K562 (cell line): Measurements from ENCODE around the gene PGGHG. TPM values are rescaled to one million over a fixed set of nuclear protein-coding genes. Genes with fewer than 3 reads are reported as not detected.

Experiments
- BCOR ChIP-seq: fragments of 450-650 bp; IDR thresholded peaks from 2 replicates; pipeline ENCODE4 v1.6.1; 2016
- CBFA2T2 ChIP-seq: fragments of 450-650 bp; conservative IDR thresholded peaks from 2 replicates; pipeline ENCODE4 v1.6.1; 2017; ENCODE audit warnings: mild to moderate bottlenecking
- EP300 ChIP-seq: IDR thresholded peaks from 2 replicates; pipeline ENCODE4 v1.6.1; 2012; ENCODE audit warnings: low read length, improper control_type of control experiment
- JUNB ChIP-seq: fragments of 450-650 bp; formaldehyde crosslinking; conservative IDR thresholded peaks from 2 replicates; pipeline ENCODE4 v1.4.0; 2020; ENCODE audit warnings: mild to moderate bottlenecking
- MEIS2 ChIP-seq: fragments of 450-650 bp; IDR thresholded peaks from 2 replicates; pipeline ENCODE4 v1.6.1; 2014; ENCODE audit warnings: mild to moderate bottlenecking; ENCODE audit not compliant: partially characterized antibody
- NFATC3 ChIP-seq: fragments of 450-650 bp; IDR thresholded peaks from 2 replicates; pipeline ENCODE4 v1.6.1; 2017; ENCODE audit warnings: mild to moderate bottlenecking
- PRMT5 ChIP-seq: sonication (generic); formaldehyde crosslinking; IDR thresholded peaks from 2 replicates; pipeline ENCODE4 v1.5.0; 2020; ENCODE audit warnings: missing genetic modification reagents
- PTBP1 ChIP-seq: fragments of 200-400 bp; formaldehyde crosslinking; IDR thresholded peaks from 2 replicates; pipeline ENCODE4 v1.6.1; 2017; ENCODE audit warnings: low read depth, low read length
- RAD51 ChIP-seq: fragments of 450-650 bp; IDR thresholded peaks from 2 replicates; pipeline ENCODE4 v1.7.1; 2016; ENCODE audit warnings: low read depth, mild to moderate bottlenecking, borderline replicate concordance
- RBM25 ChIP-seq: fragments of 200-400 bp; formaldehyde crosslinking; IDR thresholded peaks from 2 replicates; pipeline ENCODE4 v1.6.1; 2018; ENCODE audit warnings: low read length, low read depth, moderate library complexity; ENCODE audit not compliant: severe bottlenecking
- RBM39 ChIP-seq: fragments of 200-400 bp; formaldehyde crosslinking; optimal IDR thresholded peaks from 2 replicates; pipeline ENCODE3; 2018; ENCODE audit warnings: low read depth, low read length
- SRSF9 ChIP-seq: fragments of 200-400 bp; formaldehyde crosslinking; IDR thresholded peaks from 2 replicates; pipeline ENCODE4 v1.6.1; 2017; ENCODE audit warnings: low read depth, low read length, borderline replicate concordance
- STAG1 ChIP-seq: sonication (generic); formaldehyde crosslinking; IDR thresholded peaks from 2 replicates; pipeline ENCODE4 v1.5.0; 2020; ENCODE audit warnings: missing genetic modification reagents, borderline replicate concordance
- TAF15 ChIP-seq: fragments of 200-400 bp; formaldehyde crosslinking; IDR thresholded peaks from 2 replicates; pipeline ENCODE4 v1.6.1; 2017; ENCODE audit warnings: mild to moderate bottlenecking, low read depth, low read length, moderate library complexity
- TCF3 ChIP-seq: sonication (generic); formaldehyde crosslinking; IDR thresholded peaks from 2 replicates; pipeline ENCODE4 v1.4.0; 2020; ENCODE audit warnings: mild to moderate bottlenecking, missing genetic modification reagents
- TGIF2 ChIP-seq: sonication (generic); formaldehyde crosslinking; IDR thresholded peaks from 2 replicates; pipeline ENCODE4 v1.8.1; 2022; ENCODE audit warnings: mild to moderate bottlenecking, missing genetic modification reagents, moderate library complexity
- XRCC4 ChIP-seq: IDR thresholded peaks from one replicate; pipeline ENCODE4 v1.6.1; 2011; ENCODE audit not compliant: insufficient read depth, insufficient read length; ENCODE audit errors: extremely low read depth
- ZNF124 ChIP-seq: sonication (generic); formaldehyde crosslinking; IDR thresholded peaks from 2 replicates; pipeline ENCODE4 v1.8.1; 2022; ENCODE audit warnings: missing genetic modification reagents
- ZNF165 ChIP-seq: fragments of 250-450 bp; sonication (Bioruptor Pico); IDR thresholded peaks from 2 replicates; pipeline ENCODE4 v1.4.0; 2020; ENCODE audit warnings: borderline replicate concordance
- ZNF507 ChIP-seq: conservative IDR thresholded peaks from 2 replicates; pipeline ENCODE4 v1.6.1; 2017; ENCODE audit warnings: missing genetic modification characterization, missing compliant biosample characterization
- ZNF77 ChIP-seq: fragments of 250-450 bp; sonication (Bioruptor Pico); IDR thresholded peaks from 2 replicates; pipeline ENCODE4 v1.5.0; 2020
- ZNF785 ChIP-seq: fragments of 250-450 bp; sonication (Bioruptor Pico); IDR thresholded peaks from 2 replicates; pipeline ENCODE4 v1.4.0; 2020; ENCODE audit warnings: mild to moderate bottlenecking
- polyA plus RNA-seq, 8 experiments: library from polyadenylated mRNA; depleted of rRNA in 4 of 8; stranded (reverse) in 5 of 8; unstranded in 3 of 8; fragments of >200 nt; fragmentation: Nextera tagmentation in 2 of 8; fragmentation: Illumina TruSeq in 1 of 8; extraction: Ambion mirVana in 2 of 8; extraction: Trizol in 1 of 8; gene quantifications; 2 replicates each; pipeline versions ENCODE4 v1.2.1 to v1.2.3, GENCODE V29; 2011 to 2014; ENCODE audit warnings: inconsistent platforms in 1 of 8, missing spikeins in 1 of 8
- total RNA-seq, 7 experiments: library from RNA; depleted of rRNA in 6 of 7; stranded (reverse); fragments of >200 nt in 6 of 7; fragmentation: Illumina TruSeq in 2 of 7; extraction: Trizol in 2 of 7; gene quantifications; 2 replicates each; pipeline versions ENCODE4 v1.2.1 to v1.2.3, GENCODE V29; 2011 to 2021; ENCODE audit warnings: low replicate concordance in 1 of 7
- TF ChIP-seq, protein P1 (sequence below): fragments of 450-650 bp; formaldehyde crosslinking; IDR thresholded peaks from 2 replicates; pipeline ENCODE4 v1.4.0; 2020; ENCODE audit warnings: mild to moderate bottlenecking, moderate library complexity
- TF ChIP-seq, protein P2 (sequence below): fragments of 450-650 bp; IDR thresholded peaks from 2 replicates; pipeline ENCODE4 v1.6.1; 2016
- TF ChIP-seq, protein P3 (sequence below): fragments of 250-450 bp; sonication (Bioruptor Pico); IDR thresholded peaks from 2 replicates; pipeline ENCODE4 v1.8.0; 2021; ENCODE audit warnings: mild to moderate bottlenecking, moderate library complexity
- TF ChIP-seq, protein P4 (sequence below): fragments of 450-650 bp; IDR thresholded peaks from 2 replicates; pipeline ENCODE4 v1.6.1; 2016; ENCODE audit warnings: borderline replicate concordance

Gene PGGHG
- total and polyA plus RNA-seq, 9 of the 15 experiments (the other 6 are each of a cell fraction or from before 2014, with no cell fraction given), result 0.38 to 85.1 (median 18.1) TPM

DNA sequence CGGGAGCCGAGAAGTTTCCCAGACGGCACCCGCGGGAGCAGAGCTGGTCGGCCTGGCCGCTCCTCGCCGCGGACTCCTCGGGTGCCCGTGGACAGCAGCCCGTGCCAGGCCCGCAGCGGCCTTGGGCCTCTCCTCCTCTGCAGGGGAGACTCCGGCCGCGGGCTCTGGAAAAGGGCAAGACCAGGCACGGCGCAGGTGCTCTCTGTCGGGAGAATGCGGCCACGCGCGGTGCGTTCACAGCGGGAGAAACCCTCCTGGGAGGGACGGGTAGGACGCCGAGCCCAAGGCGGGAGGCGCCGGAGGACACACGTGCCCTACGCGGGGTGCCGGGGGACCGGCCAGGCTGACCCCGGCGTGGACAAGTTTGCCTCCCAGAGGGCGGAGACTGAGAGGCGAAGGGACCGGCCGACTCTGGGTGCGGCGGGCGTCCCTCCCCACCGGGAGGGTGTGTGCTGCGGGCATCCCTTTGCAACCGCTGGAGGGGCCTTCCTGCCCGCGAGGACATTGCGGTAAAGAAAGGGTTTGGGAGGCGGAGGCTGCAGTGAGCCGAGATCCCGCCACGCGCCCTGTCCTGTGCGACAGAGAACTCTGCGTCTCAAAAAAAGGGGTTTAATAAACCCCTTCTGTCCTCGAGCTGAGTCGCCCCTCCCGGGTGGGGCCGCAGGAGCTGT, 27.2 kb downstream of the PGGHG start (continued):
- TF ChIP-seq, protein P1, sequence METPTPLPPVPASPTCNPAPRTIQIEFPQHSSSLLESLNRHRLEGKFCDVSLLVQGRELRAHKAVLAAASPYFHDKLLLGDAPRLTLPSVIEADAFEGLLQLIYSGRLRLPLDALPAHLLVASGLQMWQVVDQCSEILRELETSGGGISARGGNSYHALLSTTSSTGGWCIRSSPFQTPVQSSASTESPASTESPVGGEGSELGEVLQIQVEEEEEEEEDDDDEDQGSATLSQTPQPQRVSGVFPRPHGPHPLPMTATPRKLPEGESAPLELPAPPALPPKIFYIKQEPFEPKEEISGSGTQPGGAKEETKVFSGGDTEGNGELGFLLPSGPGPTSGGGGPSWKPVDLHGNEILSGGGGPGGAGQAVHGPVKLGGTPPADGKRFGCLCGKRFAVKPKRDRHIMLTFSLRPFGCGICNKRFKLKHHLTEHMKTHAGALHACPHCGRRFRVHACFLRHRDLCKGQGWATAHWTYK (CRISPR knock-in tag), result no peak
- TF ChIP-seq, protein P2, sequence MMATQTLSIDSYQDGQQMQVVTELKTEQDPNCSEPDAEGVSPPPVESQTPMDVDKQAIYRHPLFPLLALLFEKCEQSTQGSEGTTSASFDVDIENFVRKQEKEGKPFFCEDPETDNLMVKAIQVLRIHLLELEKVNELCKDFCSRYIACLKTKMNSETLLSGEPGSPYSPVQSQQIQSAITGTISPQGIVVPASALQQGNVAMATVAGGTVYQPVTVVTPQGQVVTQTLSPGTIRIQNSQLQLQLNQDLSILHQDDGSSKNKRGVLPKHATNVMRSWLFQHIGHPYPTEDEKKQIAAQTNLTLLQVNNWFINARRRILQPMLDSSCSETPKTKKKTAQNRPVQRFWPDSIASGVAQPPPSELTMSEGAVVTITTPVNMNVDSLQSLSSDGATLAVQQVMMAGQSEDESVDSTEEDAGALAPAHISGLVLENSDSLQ, result no peak
- TF ChIP-seq RBM39, result no peak
- TF ChIP-seq TCF3, result no peak
- TF ChIP-seq ZNF77 (CRISPR knock-in tag), result no peak
- no peak for TF ChIP-seq MEIS2
- TF ChIP-seq RBM25, result no peak
- no peak for TF ChIP-seq TAF15
- TF ChIP-seq, protein P3, sequence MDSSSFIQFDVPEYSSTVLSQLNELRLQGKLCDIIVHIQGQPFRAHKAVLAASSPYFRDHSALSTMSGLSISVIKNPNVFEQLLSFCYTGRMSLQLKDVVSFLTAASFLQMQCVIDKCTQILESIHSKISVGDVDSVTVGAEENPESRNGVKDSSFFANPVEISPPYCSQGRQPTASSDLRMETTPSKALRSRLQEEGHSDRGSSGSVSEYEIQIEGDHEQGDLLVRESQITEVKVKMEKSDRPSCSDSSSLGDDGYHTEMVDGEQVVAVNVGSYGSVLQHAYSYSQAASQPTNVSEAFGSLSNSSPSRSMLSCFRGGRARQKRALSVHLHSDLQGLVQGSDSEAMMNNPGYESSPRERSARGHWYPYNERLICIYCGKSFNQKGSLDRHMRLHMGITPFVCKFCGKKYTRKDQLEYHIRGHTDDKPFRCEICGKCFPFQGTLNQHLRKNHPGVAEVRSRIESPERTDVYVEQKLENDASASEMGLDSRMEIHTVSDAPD (CRISPR knock-in tag), result no peak
- no peak for TF ChIP-seq ZNF124 (CRISPR knock-in tag)
- no peak; the same call in 1 of the 2 replicates for TF ChIP-seq PTBP1
- no peak for TF ChIP-seq PRMT5 (CRISPR knock-in tag)
- TF ChIP-seq, protein P4, sequence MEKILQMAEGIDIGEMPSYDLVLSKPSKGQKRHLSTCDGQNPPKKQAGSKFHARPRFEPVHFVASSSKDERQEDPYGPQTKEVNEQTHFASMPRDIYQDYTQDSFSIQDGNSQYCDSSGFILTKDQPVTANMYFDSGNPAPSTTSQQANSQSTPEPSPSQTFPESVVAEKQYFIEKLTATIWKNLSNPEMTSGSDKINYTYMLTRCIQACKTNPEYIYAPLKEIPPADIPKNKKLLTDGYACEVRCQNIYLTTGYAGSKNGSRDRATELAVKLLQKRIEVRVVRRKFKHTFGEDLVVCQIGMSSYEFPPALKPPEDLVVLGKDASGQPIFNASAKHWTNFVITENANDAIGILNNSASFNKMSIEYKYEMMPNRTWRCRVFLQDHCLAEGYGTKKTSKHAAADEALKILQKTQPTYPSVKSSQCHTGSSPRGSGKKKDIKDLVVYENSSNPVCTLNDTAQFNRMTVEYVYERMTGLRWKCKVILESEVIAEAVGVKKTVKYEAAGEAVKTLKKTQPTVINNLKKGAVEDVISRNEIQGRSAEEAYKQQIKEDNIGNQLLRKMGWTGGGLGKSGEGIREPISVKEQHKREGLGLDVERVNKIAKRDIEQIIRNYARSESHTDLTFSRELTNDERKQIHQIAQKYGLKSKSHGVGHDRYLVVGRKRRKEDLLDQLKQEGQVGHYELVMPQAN, result peak; percentile 61; the same call in 1 of the 2 replicates
- TF ChIP-seq STAG1 (CRISPR knock-in tag), result no peak
- TF ChIP-seq EP300, result no peak
- TF ChIP-seq JUNB, result no peak
- no peak for TF ChIP-seq ZNF785 (CRISPR knock-in tag)
- TF ChIP-seq NFATC3, result no peak
- TF ChIP-seq XRCC4, result no peak
- TF ChIP-seq BCOR, result no peak
- TF ChIP-seq RAD51, result no peak
- TF ChIP-seq CBFA2T2, result no peak
- TF ChIP-seq ZNF165, result no peak
- TF ChIP-seq TGIF2 (CRISPR knock-in tag), result no peak
- TF ChIP-seq SRSF9, result no peak
- TF ChIP-seq ZNF507 (tag), result no peak
